IPS-18a (cell line): ENCODE measurements around the gene SORCS2.

ENCODE experiments used
- H3K27ac ChIP-seq: one replicate; pipeline ENCODE4 v1.5.1; 2013; ENCODE audit warnings: low read length
- H3K27me3 ChIP-seq: one replicate; pipeline ENCODE4 v1.6.1; 2013; ENCODE audit warnings: mild to moderate bottlenecking, low read length; ENCODE audit not compliant: control insufficient read depth, insufficient read depth
- H3K36me3 ChIP-seq: one replicate; pipeline ENCODE4 v1.6.1; 2013; ENCODE audit warnings: low read depth, low read length; ENCODE audit not compliant: control insufficient read depth
- H3K4me1 ChIP-seq: one replicate; pipeline ENCODE4 v1.6.1; 2013; ENCODE audit warnings: low read depth, low read length; ENCODE audit not compliant: control insufficient read depth
- H3K4me3 ChIP-seq: one replicate; pipeline ENCODE4 v1.5.1; 2013; ENCODE audit warnings: low read length
- H3K9ac ChIP-seq: one replicate; pipeline ENCODE4 v1.6.1; 2013; ENCODE audit warnings: mild to moderate bottlenecking, low read length, moderate library complexity
- H3K9me3 ChIP-seq: one replicate; pipeline ENCODE4 v1.6.1; 2013; ENCODE audit warnings: low read depth, low read length; ENCODE audit not compliant: control insufficient read depth

The SORCS2 gene

DNA sequence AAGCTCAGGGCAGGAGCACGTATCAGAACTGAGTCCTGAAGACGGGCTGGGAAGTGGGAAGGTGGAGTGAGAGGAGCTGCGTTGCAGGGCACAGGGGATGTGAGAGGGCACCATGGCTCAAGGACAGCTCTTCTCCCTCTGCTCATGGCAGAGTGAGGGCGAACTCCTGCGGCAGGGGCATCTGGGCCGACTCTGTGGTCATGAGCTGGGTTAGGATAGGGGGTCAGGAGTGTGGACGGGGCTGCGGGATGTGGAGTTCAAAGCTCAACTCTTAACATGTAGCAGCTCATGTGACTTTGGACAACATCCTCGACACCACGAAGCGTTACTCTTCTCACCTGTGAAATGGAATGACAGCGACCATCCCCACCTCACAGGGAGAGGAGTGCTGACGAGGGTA lies 19.4 kb upstream of the SORCS2 start:
- Histone ChIP-seq H3K4me3 (no peak overlapping the region), H3K9me3 (no peaks in the 10 kb centered on the region), H3K27me3 (no peaks in the 10 kb centered on the region), H3K36me3 (no peaks in the 10 kb centered on the region), H3K4me1 (no peaks in the 10 kb centered on the region), H3K27ac (no peak overlapping the region), H3K9ac (no peak overlapping the region)

DNA sequence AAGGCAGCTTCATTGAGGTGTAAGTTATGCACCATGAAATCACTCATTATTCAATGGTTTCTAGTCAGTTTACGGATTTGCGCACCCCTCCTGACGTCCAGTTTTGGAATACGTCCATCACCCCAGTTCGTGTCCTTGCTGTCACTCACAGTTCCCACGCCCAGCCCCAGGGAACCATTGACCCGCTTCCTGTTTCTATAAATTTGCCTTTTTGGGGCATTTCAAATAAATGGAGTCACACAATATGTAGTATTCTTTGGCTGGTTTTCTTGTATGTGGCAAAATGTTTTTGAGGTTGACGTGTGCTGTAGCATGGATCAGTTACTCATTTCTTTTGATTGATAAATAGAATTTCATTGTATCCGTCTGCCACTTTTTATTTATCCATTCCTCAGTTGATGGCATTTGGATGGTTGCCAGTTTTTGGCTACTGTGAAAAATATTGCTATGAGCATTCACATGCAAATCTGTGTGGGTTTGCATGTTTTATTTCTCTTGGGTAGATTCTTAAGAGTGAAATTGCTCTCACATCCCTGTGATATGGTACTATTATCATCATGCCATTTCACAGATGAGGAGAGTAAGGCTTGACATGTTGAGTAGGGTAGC lies 18.4 kb upstream of the SORCS2 start:
- no peaks in the 10 kb centered on the region for H3K4me1 ChIP-seq
- no peaks in the 10 kb centered on the region for H3K27me3 ChIP-seq
- no peak overlapping the region for H3K27ac ChIP-seq
- no peak overlapping the region for H3K4me3 ChIP-seq
- H3K9ac ChIP-seq: no peak overlapping the region
- H3K36me3 ChIP-seq: no peaks in the 10 kb centered on the region
- H3K9me3 ChIP-seq: no peaks in the 10 kb centered on the region

- no peaks in the 10 kb centered on the region for H3K4me1 ChIP-seq
- H3K9ac ChIP-seq: no peak overlapping the region
Observed at GRCh38 chr4:7179158-7179557, 13.2 kb upstream of the SORCS2 start.

DNA sequence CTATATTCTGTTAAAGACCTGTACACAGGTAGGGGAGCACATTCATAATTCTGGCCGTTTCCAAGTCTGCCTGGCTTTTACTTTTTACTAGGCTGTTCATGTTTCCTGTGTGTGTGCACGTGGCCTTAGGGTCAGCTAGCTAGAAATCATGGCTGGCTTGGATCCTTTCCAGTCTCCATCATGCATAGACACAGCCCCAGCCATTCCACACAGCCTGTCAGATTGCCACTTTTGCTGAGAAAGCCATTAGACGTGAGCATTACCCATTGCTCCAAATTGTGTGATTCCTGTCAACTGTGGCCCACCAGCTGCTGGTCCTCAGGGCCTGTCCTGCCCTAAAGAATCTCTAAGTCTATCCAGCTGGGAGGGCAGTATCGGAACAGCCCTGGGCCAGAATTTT lies 11.4 kb upstream of the SORCS2 start:
- Histone ChIP-seq H3K4me3 (no peak overlapping the region), H3K27me3 (no peaks in the 10 kb centered on the region), H3K27ac (no peak overlapping the region), H3K9ac (no peak overlapping the region), H3K4me1 (no peaks in the 10 kb centered on the region), H3K36me3 (no peaks in the 10 kb centered on the region), H3K9me3 (no peaks in the 10 kb centered on the region)

More at GRCh38 chr4:7179158-7179557, 13.2 kb upstream of the SORCS2 start:
- no peaks in the 10 kb centered on the region for H3K9me3 ChIP-seq
- H3K27me3 ChIP-seq: no peaks in the 10 kb centered on the region
- no peak overlapping the region for H3K4me3 ChIP-seq
- no peak overlapping the region for H3K27ac ChIP-seq
- H3K36me3 ChIP-seq: no peaks in the 10 kb centered on the region

DNA sequence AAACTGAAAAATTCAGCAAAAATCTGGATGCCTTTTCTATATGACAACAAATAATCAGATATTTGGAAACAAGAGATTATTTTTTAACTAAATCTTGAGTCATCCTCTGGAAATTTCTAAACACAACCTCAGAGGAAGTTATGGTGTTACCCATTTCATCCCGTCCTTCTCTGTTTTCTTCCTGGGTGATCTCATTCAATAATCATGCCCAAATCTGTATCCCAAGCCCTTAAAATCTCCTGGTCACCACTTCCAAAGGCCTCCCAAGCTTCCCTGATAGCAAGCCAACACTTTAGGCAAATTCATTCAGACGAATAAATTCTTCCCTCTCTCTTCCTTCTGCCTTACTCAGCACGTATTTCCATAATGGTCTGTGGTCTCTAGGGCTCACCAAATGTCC lies 9.7 kb upstream of the SORCS2 start:
- Histone ChIP-seq H3K4me1 (no peaks in the 10 kb centered on the region), H3K36me3 (no peaks in the 10 kb centered on the region), H3K9ac (no peak overlapping the region), H3K27ac (no peak overlapping the region), H3K4me3 (no peak overlapping the region), H3K9me3 (no peaks in the 10 kb centered on the region), H3K27me3 (no peaks in the 10 kb centered on the region)

DNA sequence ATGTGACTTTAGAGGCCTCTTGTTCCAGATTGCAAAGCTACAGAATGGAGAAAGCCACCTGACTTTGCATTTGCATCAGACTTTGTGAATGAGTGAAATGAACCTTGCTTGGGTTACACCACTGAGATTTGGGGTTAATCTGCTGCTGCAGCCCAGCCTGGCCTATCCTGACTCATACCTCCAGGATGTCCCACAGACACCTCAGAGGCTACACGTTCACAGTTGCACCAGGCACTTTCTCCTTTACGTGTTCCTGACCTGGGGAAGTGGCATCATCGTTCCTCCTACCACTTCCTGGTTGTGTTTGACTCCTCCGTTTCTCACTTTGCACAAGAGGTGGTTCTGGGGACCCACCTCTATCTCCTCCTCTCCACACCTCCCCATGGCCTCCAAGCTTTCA lies 9.2 kb upstream of the SORCS2 start:
- Histone ChIP-seq H3K27me3 (no peaks in the 10 kb centered on the region), H3K4me1 (no peaks in the 10 kb centered on the region), H3K36me3 (no peaks in the 10 kb centered on the region), H3K4me3 (no peak overlapping the region), H3K9me3 (no peaks in the 10 kb centered on the region), H3K27ac (no peak overlapping the region), H3K9ac (no peak overlapping the region)

DNA sequence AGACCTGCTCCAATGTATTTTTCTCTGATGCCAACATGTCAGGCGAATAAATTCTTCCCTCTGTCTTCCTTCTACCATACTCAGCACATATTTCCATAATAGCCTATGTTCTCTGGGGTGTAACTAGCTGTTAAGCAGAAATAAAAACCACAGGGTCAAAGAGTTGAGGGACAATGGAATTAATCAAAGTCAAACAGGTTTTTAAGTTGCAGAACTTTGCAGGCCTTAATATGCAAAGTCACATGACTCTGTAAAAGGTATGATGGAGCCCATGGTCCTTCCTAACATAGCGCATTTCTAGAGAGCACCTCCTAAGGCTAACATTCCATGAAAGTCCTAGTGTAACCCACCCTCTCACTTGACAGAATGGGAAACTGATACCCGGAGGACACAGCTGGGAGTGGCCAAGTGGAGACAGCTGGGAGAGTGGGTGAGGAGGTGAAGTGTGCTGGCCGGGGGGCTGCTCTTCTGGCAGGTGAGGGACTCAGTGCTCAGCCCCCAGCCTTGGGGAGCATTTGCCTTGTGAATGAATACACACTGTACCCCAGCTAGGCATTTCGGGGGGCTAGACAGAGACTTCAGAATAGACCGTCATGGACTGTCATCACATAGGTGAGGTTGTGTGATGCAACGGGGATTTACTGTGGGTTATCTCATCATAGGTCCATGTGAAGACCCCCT lies 8.4 kb upstream of the SORCS2 start:
- Histone ChIP-seq H3K9me3 (no peaks in the 10 kb centered on the region), H3K9ac (no peak overlapping the region), H3K4me3 (no peak overlapping the region), H3K36me3 (no peaks in the 10 kb centered on the region), H3K4me1 (no peaks in the 10 kb centered on the region), H3K27me3 (no peaks in the 10 kb centered on the region), H3K27ac (no peak overlapping the region)

DNA sequence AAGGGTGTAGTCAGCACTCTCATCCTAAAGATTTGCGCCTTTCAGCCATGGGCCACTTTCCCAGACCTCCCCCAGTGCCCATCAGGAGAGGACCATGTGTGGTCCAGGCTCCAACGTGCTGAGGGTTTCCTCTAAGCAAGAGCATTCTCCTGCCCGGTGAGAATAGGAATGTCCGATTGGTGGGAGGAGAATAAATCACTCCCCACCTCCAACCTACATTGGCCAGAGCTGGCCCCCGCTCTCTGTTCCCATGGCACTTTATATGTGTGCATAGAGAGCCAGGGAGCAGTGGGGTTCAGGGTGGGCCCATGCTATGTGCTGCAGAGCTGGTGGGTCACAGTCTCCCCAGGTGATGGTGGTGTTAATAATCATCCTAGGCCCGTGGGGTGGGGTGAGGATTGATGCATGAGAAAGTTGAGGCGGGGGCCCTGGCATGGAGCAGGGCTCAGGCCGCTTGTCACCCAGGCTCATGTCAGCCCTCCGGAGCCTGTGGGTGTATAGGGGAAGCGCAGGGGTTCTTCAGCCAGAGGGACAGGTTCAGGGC lies 6.8 kb upstream of the SORCS2 start:
- H3K9me3 ChIP-seq: no peaks in the 10 kb centered on the region
- no peak overlapping the region for H3K9ac ChIP-seq
- H3K4me1 ChIP-seq: no peaks in the 10 kb centered on the region
- H3K27ac ChIP-seq: no peak overlapping the region
- H3K36me3 ChIP-seq: no peaks in the 10 kb centered on the region
- no peak overlapping the region for H3K4me3 ChIP-seq
- H3K27me3 ChIP-seq: peaks cover 9% of the 10 kb centered on the region

DNA sequence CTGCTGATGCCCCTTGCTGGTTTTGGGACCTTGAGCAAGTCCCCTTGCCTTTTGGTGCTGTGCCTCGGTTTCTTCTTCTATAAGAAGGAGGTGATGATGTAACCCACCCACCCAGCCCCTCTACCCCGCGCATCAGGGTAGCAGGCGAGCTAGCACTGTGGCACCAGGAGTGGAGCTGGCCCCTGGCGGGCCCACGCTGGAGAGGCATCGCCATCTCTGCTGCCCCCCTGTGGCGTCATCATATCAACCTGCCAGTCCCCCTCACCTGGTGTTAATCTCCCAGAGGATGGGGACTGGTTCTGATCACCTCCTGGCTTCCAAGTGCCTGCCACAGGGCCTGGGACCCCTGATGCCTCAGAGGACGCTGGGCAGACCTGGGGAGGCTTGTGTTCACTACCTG lies 6.3 kb upstream of the SORCS2 start:
- Histone ChIP-seq H3K4me3 (no peak overlapping the region), H3K27ac (no peak overlapping the region), H3K4me1 (no peaks in the 10 kb centered on the region), H3K36me3 (no peaks in the 10 kb centered on the region), H3K9ac (no peak overlapping the region), H3K9me3 (no peaks in the 10 kb centered on the region), H3K27me3 (peaks cover 11% of the 10 kb centered on the region)

DNA sequence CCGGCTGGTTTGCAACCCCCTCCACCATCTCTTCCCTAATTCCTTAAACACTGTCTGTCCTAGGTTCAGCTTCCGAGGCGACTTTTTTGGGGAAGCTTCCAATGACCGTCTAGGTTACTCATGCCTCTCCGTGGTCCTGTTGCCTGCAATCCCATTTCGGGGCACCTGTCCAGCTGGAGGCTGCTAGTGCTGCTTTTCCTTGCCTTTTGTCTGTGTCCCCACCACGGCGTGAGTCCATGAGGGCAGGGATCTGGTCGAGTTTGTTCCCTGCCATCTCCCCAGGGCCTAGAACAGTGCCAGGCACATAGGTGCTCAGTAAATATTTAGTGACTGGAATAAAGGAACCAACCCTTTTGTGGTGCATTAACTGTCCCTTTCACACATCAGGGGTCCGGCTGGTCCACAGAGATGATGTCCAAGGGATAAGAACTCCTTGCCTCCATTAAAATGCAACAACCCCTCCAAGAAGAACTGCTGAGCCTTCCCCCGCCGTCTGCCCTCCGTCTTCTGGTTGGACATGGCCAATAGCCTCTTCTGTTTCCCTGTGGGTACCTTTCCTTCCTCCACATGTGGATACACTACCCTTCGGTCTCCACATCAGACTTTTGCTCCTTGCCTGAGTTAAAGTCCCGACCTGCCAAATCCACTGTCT lies 5.7 kb upstream of the SORCS2 start:
- Histone ChIP-seq H3K4me3 (no peak overlapping the region), H3K27me3 (peaks cover 18% of the 10 kb centered on the region), H3K36me3 (no peaks in the 10 kb centered on the region), H3K27ac (no peak overlapping the region), H3K9me3 (no peaks in the 10 kb centered on the region), H3K4me1 (no peaks in the 10 kb centered on the region), H3K9ac (no peak overlapping the region)

DNA sequence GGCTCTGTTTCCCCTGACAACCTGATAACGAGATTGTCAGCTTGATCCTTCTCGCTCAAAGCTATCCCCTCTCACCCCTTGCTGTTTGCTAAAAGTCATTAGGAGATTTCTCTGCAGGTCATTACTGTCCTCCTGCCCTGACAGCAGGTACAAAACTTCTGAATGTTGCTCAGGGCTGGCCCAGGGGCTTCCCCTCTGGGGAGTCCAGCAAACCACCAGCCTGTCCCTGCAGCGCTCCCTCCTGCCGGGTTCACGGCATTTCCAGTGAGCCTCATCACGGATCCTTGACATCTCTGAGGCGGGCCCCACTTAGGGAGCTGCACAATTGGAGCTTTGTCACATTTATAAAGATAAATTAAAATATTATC lies 5.2 kb upstream of the SORCS2 start:
- Histone ChIP-seq H3K27ac (no peak overlapping the region), H3K4me1 (no peaks in the 10 kb centered on the region), H3K4me3 (no peak overlapping the region), H3K9me3 (no peaks in the 10 kb centered on the region), H3K9ac (no peak overlapping the region), H3K36me3 (no peaks in the 10 kb centered on the region), H3K27me3 (peaks cover 22% of the 10 kb centered on the region)

DNA sequence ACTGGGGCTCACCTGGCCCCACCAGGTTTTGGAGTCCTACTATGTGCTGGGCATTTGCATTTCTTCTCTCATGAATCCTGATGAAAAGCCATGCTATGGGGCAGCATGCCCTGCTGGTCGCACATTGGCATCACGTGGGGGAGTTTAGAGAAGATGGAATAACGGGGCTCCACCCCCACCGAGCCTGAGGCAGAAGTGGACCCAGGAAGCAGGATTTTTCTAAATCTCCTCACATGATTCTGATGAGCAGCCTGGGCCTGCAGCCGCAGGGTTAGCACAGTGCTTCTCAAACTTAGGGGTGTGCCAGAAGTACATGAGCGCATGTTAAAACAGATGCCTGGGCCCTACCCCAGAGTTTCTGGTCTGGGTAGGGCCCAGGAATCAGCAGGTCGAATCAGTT lies 4.6 kb upstream of the SORCS2 start:
- no peaks in the 10 kb centered on the region for H3K4me1 ChIP-seq
- no peak overlapping the region for H3K9ac ChIP-seq

More for the DNA sequence above, 4.6 kb upstream of the SORCS2 start:
- no peaks in the 10 kb centered on the region for H3K9me3 ChIP-seq
- no peak overlapping the region for H3K27ac ChIP-seq
- H3K36me3 ChIP-seq: no peaks in the 10 kb centered on the region
- peaks cover 22% of the 10 kb centered on the region for H3K27me3 ChIP-seq
- no peak overlapping the region for H3K4me3 ChIP-seq
